GM21576 (cell line): Measurements from ENCODE around the gene ORM2.
"Not testable (repeated sequence)": the region's sequence is repeated elsewhere in the genome, so short reads cannot be mapped to it uniquely, and the experiment has no call there.

ENCODE experiments used
- ATAC-seq: cut with Tn5 transposase; IDR thresholded peaks from one replicate; pipeline ENCODE4 v1.9.1; 2021; ENCODE audit warnings: mild to moderate bottlenecking, moderate library complexity; ENCODE audit not compliant: unreplicated experiment

ORM2 gene

DNA sequence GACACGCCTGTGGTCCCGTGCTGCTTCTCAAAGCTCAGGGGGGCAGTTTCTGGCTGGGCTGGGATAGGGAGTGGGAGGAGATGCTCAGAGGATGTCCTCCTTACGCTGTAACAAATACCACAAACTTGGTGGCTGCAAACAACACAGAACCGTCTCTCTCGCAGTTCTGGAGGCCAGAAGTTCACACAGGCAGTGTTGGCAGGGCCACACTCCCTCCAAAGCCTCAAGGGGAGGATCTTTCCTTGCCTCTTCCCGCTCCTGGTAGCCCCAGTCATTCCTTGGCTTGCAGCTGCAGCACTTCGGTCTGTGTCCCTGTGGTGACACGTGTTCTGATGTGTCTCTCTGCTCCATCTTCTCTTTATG, 17.2 kb upstream of the ORM2 start:
- ATAC-seq: no peak

DNA sequence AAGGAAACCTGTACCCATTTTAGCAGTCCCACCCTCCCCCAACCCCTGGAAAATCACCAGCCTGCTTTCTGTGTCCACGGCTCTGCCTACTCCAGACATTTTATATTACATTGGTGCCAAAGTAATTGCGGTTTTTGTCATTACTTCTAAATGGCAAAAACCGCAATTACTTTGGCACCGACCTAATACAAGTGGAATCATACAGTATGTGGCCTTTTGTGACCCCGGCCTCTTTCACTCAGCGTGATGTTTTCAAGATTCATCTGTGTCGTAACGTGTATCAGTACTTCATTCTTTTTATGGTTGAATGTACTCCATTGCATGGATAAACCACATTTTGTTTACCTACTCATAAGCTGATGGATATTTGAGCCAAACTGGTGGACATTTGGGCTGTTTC, 16.5 kb upstream of the ORM2 start:
- no peak for ATAC-seq

DNA sequence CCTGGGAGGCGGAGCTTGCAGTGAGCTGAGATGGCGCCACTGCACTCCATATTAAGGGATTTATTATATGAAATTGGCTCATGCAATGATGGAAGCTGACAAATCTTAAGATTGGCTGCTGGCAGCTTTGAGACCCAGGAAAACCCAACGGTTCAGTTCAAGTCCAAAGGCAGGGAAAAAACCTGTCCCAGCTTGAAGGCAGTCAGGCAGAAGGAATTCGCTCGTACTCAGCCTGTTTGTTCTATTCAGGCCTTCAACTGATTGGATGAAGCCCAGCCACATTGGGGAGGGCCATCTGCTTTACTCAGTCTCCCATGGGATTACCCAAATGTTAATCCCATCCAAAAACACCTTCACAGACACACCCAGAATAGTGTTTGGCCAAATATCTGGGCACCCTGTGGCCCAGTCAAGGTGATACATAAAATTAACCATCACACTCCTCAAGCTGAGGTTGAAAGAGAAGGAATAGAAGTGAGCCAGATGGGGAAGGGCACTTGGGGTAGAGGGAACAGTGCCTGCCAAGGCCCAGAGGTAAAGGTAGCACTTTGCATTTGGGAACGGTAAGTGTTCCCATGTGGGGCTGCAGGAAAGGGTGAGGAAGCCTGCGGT, 15.3 kb upstream of the ORM2 start:
- ATAC-seq: no peak

DNA sequence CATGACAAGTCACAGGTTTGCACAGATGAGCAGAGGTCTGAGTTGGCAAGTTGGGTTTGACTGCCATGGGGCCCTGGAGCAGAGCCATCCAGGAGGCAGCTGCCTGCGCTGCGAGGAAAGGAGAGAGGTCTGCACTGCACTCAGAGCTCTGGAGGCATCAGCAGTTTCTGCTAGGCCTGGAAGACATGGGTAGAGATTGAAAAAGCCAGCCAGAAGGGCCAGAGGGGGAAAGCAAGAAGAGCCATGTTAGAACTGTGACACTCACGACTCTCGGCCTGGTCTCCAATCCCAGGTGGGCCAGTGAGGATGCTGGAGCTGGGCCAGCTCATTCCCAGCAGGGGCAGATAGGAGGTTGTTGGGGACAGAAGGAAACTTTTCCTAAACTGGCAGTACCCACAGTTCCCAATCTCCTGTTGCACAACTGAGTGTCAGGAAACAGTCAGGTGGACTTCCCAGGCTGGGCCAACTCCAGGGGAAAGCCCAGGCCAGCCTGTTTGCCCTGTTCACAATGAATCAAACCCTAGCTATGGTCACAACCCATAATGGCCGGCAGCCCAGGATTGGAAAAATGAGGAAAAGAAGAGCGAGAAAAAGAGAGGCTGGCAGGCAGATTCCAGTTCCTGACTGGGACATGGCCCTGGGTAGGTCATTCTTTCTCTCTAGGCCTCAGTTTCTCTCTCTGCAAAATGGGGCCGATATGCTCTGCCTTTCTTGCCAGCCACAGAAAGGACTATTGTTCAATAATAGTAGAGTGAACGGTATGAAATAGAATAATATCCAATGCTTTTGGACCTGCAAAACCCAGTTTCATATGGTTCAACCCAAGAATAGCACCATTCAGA, 14.6 kb upstream of the ORM2 start:
- ATAC-seq: no peak

DNA sequence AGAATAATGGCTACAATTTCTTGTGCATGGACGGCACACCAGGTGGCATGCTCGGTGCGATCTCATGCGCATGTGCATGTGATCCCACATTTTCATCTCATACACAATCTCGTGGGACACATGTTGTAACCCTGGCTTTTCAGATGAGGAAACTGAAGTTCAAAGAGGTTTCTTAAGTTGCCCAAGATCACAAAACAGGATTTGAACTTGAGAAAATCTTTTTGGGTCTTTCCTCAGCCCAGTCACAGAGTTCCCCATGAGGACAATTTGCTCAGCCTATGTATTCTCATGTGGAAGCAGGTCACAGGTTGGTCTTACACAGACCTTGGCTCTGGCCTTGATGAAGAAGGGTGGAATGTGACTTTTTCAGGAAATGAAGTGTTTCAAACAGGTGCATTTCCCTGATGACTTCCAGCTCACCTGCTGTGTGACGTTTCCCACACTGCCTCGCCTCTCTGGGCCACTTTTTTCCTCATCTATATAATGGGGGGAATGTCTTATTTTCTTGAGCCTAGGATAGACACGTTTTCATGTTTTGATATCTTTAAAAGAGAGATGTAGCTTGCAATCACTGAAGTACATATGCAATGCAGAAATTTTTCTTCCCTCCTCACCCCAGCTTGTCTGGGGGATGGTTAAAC, 13.8 kb upstream of the ORM2 start:
- ATAC-seq: no peak

DNA sequence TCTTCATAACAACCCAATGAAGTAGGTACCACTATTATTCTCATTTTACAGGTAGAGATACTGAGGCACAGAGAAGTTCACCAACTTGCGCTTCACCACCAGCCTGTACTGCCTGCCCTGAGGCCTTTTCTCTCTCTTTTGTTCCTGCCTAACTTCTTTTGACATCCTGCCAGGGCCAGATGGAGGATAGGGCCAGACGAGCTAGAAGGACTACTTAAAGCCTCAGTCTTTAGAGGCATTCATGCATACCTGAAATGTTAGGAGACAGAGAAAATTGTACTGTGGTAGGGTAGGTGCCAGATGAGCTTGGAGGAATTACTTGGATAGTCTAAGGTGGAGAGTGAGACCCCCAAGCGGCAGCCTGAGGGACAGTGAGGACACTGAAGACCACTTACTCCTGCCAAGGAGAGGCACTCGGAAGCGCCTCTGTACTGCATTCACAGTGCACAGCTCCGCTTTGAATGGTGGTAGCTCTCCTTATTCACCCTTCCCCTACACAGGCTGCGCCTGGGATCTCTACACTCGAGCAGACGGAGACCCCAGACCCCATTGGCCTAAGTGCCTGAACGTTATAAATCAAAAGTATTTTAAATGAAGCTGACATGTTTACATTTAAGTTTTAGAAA, 13.0 kb upstream of the ORM2 start:
- ATAC-seq: no peak

DNA sequence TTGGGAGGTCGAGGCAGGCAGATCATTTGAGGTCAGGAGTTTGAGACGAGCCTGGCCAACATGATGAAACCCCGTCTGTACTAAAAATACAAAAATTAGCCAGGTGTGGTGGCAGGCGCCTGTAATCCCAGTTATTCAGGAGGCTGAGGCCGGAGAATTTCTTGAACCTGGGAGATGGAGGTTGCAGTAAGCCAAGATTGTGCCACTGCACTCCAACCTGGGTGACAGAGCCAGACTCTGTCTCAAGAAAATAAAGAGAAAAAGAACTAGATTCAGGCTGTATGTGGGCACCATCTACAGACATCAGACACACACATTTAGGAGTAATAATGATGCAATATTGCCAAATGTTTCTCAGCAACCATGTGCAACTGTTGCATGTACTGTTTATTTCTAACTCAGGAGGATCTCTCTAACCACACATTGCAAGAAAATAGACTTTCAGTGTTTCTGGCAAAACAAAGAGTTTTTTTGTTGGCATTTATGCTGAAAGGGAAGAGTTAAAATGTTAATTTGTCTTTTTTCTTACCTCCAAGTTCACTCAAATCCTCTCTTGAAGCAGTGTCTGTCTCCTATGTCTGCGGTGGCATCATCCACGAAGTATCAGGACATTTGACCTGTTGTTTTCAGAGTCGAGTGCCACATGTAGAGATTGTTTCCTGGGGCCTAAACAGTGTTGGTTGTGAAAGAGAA, 11.9 kb upstream of the ORM2 start:
- ATAC-seq: no peak

DNA sequence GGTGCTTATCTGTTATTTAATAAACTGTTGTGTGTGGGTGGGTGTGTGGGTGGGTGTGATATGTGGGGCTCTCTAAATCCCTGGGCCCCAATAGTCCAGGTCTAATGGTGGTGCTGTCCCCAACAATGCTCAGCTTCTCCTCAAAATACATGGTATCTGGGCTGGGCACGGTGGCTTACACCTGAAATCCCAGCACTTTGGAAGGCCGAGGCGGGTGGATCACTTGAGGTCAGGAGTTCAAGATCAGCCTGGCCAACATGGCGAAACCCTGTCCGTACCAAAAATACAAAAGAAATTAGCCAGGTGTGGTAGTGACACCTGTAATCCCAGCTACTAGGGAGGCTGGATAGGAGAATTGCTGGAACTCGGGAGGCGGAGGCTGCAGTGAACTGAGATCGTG, 11.3 kb upstream of the ORM2 start:
- no peak for ATAC-seq

DNA sequence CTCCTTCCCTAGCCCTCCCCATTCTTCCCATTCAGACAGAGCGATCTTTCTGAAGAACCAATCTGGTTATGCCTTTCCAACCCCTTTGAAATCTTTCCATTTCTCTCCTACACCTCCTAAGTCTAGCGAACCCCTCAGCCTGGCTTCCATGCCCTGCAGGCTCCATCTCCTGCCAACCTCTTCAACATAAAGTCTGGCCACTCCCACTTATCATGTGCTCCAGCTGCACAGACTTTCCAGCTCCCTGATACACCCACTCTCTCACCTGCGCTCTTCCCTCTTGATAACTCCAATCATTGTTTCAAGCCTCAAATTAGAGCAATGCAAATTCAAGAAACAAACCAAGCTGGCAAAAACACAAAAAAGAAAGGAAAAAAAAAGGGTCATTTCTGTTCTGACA, 10.5 kb upstream of the ORM2 start:
- ATAC-seq: no peak

DNA sequence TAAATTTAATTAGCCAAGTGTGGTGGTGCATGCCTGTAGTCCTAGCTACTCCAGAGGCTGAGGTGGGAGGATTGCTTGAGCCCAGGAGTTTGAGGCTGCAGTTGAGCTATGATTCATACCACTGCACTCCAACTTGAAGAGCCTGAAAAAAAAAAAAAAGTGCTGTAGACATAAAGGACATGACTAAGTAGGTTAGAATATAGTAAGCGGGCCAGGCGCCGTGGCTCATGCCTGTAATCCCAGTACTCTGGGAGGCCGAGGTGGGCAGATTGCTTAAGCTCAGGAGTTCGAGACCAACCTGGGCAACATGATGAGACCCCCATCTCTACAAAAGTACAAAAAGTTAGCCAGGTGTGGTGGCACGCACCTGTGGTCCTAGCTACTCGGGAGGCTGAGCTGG, 9.0 kb upstream of the ORM2 start:
- ATAC-seq: not testable (repeated sequence)

DNA sequence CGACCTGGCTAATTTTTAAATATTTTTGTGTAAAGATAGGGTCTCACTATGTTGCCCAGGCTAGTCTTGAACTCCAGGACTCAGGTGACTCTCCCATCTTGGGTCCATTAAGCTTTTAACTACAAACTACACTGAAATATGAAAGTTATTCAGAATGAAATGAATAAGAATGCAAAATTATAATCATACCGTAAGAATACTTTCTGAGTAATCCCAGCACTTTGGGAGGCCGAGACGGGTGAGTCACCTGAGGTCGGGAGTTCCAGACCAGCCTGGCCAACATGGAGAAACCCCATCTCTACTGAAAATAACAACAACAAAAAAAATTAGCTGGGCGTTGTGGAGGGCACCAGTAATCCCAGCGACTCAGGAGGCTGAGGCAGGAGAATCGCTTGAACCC, 7.9 kb upstream of the ORM2 start:
- ATAC-seq: no peak

DNA sequence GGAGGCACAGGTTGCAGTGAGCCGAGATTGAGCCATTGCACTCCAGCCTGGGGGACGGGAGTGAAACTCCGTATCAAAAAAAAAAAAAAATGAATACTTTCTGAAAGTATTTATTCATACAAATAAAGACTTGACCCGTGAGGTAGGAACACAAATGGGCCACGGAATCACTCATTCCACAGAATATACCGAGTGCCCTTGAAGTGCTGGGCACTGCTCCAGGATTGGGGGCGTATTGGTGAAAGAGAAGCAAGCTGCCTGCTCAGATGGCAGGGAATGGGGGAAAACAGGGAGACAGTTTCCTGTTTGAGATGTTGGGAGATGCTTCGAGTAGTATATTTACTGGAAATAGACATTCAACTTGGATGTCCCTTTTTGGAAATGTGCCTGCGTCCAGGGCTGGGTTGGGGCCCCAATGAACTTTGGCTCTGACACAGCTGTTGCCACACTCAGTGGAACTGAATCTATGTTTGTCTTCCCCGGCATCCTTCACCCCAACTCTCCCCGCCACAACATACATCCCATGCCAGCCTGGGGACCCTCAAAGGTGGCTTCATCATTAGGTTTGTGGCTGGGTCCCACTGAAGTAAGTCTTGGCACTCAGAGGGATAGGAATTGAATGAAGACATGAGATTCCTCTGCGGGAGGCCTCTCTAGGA, 7.4 kb upstream of the ORM2 start:
- ATAC-seq: not testable (repeated sequence)

DNA sequence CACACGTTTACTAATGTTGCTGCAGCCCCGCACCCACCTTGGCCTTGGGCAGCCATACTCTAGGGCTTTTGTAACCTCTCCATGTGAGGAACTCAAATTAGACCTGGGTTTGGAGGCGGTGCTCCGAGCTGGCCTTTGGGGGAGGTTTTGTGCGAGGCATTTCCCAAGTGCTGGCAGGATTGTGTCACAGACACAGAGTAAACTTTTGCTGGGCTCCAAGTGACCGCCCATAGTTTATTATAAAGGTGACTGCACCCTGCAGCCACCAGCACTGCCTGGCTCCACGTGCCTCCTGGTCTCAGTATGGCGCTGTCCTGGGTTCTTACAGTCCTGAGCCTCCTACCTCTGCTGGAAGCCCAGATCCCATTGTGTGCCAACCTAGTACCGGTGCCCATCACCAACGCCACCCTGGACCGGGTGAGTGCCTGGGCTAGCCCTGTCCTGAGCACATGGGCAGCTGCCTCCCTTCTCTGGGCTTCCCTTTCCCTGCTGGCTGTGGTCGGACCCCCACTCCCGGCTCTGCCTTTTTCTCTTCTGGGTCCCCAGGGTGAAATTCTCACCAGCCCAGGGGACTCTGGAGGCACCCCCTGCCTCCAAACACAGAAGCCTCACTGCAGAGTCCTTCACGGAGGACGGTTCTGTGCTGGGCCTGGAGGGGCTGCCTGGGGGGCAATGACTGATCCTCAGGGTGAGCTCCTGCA, 6.7 kb upstream of the ORM2 start, which contains the start of gene ORM1:
Gene ORM1 (plus strand): TSS at position 268 of the 701 bp plus-strand sequence. CDS start 36 bp downstream, at position 304.
- ATAC-seq: not testable (repeated sequence)

DNA sequence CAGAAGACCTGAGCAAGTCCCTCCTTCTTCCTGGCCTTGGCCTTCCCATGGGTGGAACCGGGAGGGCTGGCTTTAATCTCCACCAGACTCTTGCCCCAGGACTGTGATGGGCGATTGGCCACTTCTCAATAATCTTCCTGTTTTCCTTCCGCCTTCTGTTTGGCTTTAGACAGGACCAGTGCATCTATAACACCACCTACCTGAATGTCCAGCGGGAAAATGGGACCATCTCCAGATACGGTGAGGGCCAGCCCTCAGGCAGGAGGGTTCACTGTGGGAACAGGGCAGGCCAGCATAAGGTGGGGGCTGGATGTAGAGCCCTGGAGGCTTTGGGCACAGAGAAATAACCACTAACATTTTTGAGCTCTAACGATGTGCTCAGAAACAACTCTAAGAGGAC, 5.8 kb upstream of the ORM2 start:
- ATAC-seq: not testable (repeated sequence)

DNA sequence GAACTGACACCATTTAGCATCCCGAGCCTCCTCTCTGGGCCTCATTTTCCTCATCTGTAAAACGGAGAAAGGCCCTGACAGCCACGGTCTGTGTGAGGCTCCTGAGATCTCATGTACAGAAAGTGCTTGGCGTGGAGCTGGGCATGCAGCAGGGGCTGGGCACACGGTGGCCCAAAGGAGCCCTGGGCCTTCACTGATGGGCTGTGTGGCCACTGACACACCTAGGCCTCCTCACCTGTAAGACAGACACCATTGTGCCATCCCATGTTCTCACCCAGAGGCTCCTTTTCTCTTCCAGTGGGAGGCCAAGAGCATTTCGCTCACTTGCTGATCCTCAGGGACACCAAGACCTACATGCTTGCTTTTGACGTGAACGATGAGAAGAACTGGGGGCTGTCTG, 5.2 kb upstream of the ORM2 start:
- ATAC-seq: no peak

DNA sequence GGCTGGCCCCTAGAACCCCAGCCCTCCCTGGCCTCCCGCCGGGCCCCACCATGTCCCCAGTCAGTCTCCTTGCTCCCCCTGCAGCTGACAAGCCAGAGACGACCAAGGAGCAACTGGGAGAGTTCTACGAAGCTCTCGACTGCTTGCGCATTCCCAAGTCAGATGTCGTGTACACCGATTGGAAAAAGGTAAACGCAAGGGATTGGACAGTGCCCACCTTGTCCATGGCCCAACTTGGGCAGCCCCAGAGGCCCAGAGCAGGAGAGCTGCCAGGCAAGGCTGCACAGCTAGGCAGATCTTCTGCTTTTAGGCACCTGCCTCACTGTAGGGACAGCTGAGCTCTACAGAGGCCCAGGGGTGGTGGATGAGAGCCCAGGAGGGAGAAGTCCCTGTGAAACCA, 4.7 kb upstream of the ORM2 start:
- ATAC-seq: not testable (repeated sequence)

DNA sequence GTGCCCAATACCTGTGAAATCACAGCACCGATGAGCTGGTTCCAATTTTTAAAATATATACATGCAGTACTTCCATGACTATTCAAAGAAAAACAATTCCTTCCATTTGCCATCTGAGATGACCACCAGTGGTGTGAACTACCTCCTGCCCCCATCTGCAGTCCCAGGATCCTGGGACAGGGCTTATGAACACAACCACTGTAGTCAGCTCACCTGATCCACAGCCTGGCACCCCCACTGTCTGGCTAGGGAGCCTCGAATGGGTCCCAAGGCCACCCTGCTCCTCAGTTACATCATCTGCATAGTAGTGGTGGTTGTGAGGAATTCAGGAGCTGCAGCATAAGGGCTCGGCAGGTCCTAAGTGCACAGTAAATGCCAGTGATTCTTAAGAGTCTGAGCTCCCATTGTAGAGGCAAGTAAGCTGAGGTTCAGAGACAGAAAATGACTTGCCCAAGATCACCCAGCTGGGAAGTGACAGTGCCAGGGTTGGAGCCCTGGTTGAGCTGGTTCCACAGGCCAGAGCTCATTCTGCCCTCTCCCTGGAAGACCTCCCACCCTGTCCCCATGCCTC, 3.9 kb upstream of the ORM2 start:
- not testable (repeated sequence) for ATAC-seq

DNA sequence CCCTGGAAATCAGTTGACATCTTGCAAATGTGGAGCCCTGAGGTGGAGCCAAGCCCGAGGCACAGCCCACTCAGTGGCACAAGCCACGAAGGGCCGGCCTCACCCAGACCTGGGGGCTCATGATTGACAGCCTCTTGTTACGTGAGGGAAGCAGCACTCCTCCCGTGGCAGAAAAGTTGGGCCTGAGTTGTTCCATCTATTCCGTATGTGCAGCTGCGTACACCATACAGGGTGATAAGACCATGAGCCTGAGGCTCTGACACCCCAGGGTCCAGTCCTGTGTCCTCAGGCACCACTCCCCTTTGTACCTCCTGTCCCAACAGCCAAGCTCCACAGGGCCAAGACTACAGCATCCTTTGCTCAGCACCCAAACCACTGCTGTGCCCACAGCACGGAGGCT, 1.9 kb upstream of the ORM2 start:
- ATAC-seq: no peak

DNA sequence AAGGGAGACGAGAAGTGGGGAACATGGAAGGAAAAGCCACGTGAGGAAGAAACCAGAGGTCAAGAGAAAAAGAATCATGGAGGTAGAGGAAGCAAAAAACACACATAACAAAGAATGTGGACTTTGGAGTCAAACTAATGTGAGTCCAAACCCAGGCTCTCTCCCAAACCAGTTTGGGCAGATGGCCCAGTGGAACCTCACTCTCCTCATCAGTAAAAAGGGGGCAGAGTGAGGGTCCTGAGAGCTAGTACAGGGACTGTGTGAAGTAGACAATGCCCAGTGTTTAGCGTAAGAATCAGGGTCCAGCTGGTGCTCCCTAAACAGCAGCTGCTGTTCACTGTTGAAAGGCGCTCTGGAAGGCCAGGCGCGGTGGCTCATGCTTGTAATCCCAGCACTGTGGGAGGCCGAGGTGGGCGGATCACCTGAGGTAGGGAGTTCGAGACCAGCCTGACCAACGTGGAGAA, 1.3 kb upstream of the ORM2 start:
- ATAC-seq: not testable (repeated sequence)
